ENCODE data around the gene RYR3.

- TF ChIP-seq ZNF562 (CRISPR knock-in tag; IDR thresholded peaks at IDR 0.05; ENCODE audit: borderline replicate concordance) (no peak), ZNF33B (CRISPR knock-in tag; IDR thresholded peaks at IDR 0.05) (no peak), ZNF598 (CRISPR knock-in tag; IDR thresholded peaks at IDR 0.05; ENCODE audit: borderline replicate concordance) (no peak), EZH2 (conservative IDR thresholded peaks at IDR 0.05; ENCODE audit: low read depth, low read length) (no peak), ZFX (CRISPR knock-in tag; IDR thresholded peaks at IDR 0.05; ENCODE audit: low read depth) (no peak), THAP7 (CRISPR knock-in tag; IDR thresholded peaks at IDR 0.05) (no peak), ARID5B (CRISPR knock-in tag; IDR thresholded peaks at IDR 0.05) (no peak), MAZ (IDR thresholded peaks at IDR 0.05; ENCODE audit: borderline replicate concordance, low read depth, low read length) (no peak), MAZ (CRISPR knock-in tag; IDR thresholded peaks at IDR 0.05; ENCODE audit: low read depth) (no peak), CTCF (CRISPR knock-in tag; IDR thresholded peaks at IDR 0.05) (no peak), PTBP1 (IDR thresholded peaks at IDR 0.05; ENCODE audit: low read depth, low read length, poor library complexity, severe bottlenecking) (no peak), YEATS4 (CRISPR knock-in tag; IDR thresholded peaks at IDR 0.05; ENCODE audit: borderline replicate concordance) (no peak), TARDBP (CRISPR knock-in tag; IDR thresholded peaks at IDR 0.05) (no peak), ZKSCAN8 (CRISPR knock-in tag; IDR thresholded peaks at IDR 0.05; ENCODE audit: borderline replicate concordance) (no peak), ZNF138 (CRISPR knock-in tag; IDR thresholded peaks at IDR 0.05; ENCODE audit: low read depth) (no peak)
Measured at GRCh38 chr15:33746203-33746602, 435.4 kb downstream of the RYR3 start.

Data from HepG2 (cell line).